ENCODE data around the gene PRR12. TPM values are rescaled to one million over a fixed set of nuclear protein-coding genes. Genes with fewer than 3 reads are reported as not detected.

PRR12 gene
- total and polyA plus RNA-seq, 9 of the 15 experiments (the other 6 are each of a cell fraction or from before 2014, with no cell fraction given): 0.01 to 21.1 (median 0.98) TPM

- ATAC-seq (peak; percentile 19), DNase-seq (ENCODE audit: extremely low read depth in 1 of 4, low spot score in 3 of 4) (no peak), FAIRE-seq (no peak)
- Histone ChIP-seq H2AFZ (ENCODE audit: low read depth, low read length) (no peak overlapping the region), H3K4me3 (no peak overlapping the region), H3K27me3 (ENCODE audit: control insufficient read depth in 2 of 2, insufficient read depth in 2 of 2, low read length in 2 of 2) (no peaks in the 10 kb centered on the region), H3K27ac (ENCODE audit: extremely low read depth, low read depth, low read length) (peak overlapping the region; percentile 47; the same call in 1 of the 3 replicates), H3K9me3 (replicated peaks; ENCODE audit: control insufficient read depth, insufficient read depth, low read depth, low read length) (no peaks in the 10 kb centered on the region), H3K4me2 (ENCODE audit: insufficient read depth, low read length) (no peak overlapping the region), H3K9ac (ENCODE audit: insufficient read depth in 1 of 2, low read depth in 2 of 2, low read length in 2 of 2) (peak overlapping the region in 1 of 2 experiments; percentile 19; a peak in 1 of 4 replicates), H3K9me1 (ENCODE audit: control insufficient read depth, insufficient read depth, low read length) (no peaks in the 10 kb centered on the region), H3K36me3 (ENCODE audit: control insufficient read depth, insufficient read depth, low read length) (peaks cover 66% of the 10 kb centered on the region), H4K20me1 (replicated peaks; ENCODE audit: control insufficient read depth, insufficient read depth, low read length) (no peaks in the 10 kb centered on the region; the same call in 1 of the 2 replicates), H3K4me1 (replicated peaks in 1 of 2; ENCODE audit: control insufficient read depth in 2 of 2, insufficient read depth in 2 of 2, low read length in 2 of 2) (peaks cover 12 to 39% of the 10 kb centered on the region in 2 experiments), H3K79me2 (ENCODE audit: control insufficient read depth, insufficient read depth, low read length) (peaks cover 10% of the 10 kb centered on the region)
- intact Hi-C loops (cut with micrococcal nuclease) (no loop called here), in situ Hi-C loops (cut with MboI) (no loop called here)
- TSS peak; percentile 28 for BruUV-seq (replicated peaks)
- ChIA-PET POLR2A (interaction anchor here (0.6 to 0.9 kb wide), 2 partner anchors 22 to 322 kb away, joined by 3 read pairs; no protein-coding TSS in a partner anchor), CTCF (ENCODE audit: low intra/inter-chr PET ratio) (interaction anchor here (1.6 kb wide), 1 partner anchor 14 kb away, joined by 4 read pairs; no protein-coding TSS in a partner anchor)
- WGBS (ENCODE audit: insufficient coverage, low coverage, missing lambda C conversion rate): 94% methylated on average over 35 of the region's 66 CpGs
- TF ChIP-seq RCOR1 (IDR thresholded peaks at IDR 0.05; ENCODE audit: borderline replicate concordance in 1 of 2, low read depth in 2 of 2, low read length in 2 of 2): 0 out of 4 replicates have a peak, but pooled peaks of 1 of the 2 experiments have one; percentile 25
- no peak for TF ChIP-seq HEY1 (CRISPR knock-in tag; IDR thresholded peaks at IDR 0.05; ENCODE audit: borderline replicate concordance)
- TF ChIP-seq TEAD4 (IDR thresholded peaks at IDR 0.05; ENCODE audit: low read length): no peak
- no peak for TF ChIP-seq TEAD4 (CRISPR knock-in tag; IDR thresholded peaks at IDR 0.05; ENCODE audit: borderline replicate concordance)
- TF ChIP-seq KDM1A (IDR thresholded peaks at IDR 0.05): peak; percentile 48 to 66; a peak in 3 of 4 replicates
- no peak for TF ChIP-seq RBM15 (IDR thresholded peaks at IDR 0.05; ENCODE audit: insufficient read depth, low read length)
- TF ChIP-seq SMARCA5 (IDR thresholded peaks at IDR 0.05): 0 out of 2 replicates have a peak, but pooled peaks have one; percentile 19
- TF ChIP-seq HIVEP1 (CRISPR knock-in tag; IDR thresholded peaks at IDR 0.05): no peak
- peak; percentile 5; the same call in 1 of the 2 replicates for TF ChIP-seq ZBTB7A (IDR thresholded peaks at IDR 0.05; ENCODE audit: borderline replicate concordance, control insufficient read depth, low read depth, low read length)
- peak; percentile 32 for TF ChIP-seq FIP1L1 (IDR thresholded peaks at IDR 0.05; ENCODE audit: low read depth, low read length, poor library complexity, severe bottlenecking)
- TF ChIP-seq ZBTB33 (CRISPR knock-in tag; IDR thresholded peaks at IDR 0.05): peak; percentile 98
- TF ChIP-seq ZBTB49 (CRISPR knock-in tag; IDR thresholded peaks at IDR 0.05; ENCODE audit: borderline replicate concordance): no peak
- TF ChIP-seq SRSF3 (IDR thresholded peaks at IDR 0.05; ENCODE audit: insufficient read depth, low read length): no peak
- TF ChIP-seq ATF3 (IDR thresholded peaks at IDR 0.05): peak; percentile 64; the same call in 1 of the 2 replicates
- no peak for TF ChIP-seq ATF3 (CRISPR knock-in tag; conservative IDR thresholded peaks at IDR 0.05)
Observed at GRCh38 chr19:49556412-49557398, 34.3 kb upstream of the PRR12 start.

Data from K562 (cell line).